Measurements from ENCODE around the gene FBN1.

DNA sequence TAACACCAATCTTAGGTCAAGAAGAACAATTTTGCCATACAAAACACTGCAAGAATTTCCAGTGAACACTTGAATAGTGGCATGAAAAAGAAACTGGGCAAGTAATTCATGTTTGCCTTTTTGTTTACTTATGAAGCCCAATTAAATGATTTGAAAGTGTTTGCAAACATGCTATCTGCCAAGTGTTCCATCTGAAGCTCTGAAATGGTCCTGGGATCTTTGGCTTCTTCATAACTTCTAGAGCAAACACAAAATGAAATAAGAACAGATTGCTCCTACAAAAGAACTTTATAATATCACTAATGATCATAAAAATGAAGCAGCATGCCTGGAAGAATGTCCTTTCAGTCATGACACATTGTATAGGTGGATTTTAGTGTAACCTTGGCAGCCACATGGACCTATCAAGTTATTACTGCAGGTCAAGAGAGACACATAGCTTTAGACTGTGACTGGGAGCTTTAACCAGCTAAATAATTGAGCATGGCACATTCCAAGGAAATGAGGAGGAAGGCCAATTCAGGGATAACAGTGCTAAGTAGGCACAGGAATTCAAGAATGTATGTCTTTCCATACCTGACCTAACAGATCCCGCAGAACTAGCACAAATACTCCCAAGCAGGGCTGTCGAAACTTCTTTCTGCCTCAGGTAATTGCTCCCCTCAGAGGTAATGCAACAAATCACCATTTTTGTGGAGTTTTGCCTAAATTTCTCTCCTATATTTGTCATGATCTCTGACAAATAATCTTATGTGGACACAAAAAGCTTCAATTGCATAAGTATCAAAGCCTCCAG, 169.7 kb downstream of the FBN1 start:
- TF ChIP-seq, protein P1, sequence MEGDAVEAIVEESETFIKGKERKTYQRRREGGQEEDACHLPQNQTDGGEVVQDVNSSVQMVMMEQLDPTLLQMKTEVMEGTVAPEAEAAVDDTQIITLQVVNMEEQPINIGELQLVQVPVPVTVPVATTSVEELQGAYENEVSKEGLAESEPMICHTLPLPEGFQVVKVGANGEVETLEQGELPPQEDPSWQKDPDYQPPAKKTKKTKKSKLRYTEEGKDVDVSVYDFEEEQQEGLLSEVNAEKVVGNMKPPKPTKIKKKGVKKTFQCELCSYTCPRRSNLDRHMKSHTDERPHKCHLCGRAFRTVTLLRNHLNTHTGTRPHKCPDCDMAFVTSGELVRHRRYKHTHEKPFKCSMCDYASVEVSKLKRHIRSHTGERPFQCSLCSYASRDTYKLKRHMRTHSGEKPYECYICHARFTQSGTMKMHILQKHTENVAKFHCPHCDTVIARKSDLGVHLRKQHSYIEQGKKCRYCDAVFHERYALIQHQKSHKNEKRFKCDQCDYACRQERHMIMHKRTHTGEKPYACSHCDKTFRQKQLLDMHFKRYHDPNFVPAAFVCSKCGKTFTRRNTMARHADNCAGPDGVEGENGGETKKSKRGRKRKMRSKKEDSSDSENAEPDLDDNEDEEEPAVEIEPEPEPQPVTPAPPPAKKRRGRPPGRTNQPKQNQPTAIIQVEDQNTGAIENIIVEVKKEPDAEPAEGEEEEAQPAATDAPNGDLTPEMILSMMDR (IDR thresholded peaks at IDR 0.05), result no peak
- TF ChIP-seq EP300 (IDR thresholded peaks at IDR 0.05), result no peak
- no peak for TF ChIP-seq POLR2A (IDR thresholded peaks at IDR 0.05)
- TF ChIP-seq POLR2AphosphoS5 (IDR thresholded peaks at IDR 0.05), result no peak

Measured in upper lobe of left lung (tissue), 4 donors.